Thymus (tissue), 11 donors: Measurements from ENCODE around the gene TIAM2. TPM values are rescaled to one million over a fixed set of nuclear protein-coding genes. Genes with fewer than 3 reads are reported as not detected.

ENCODE experiments used
- DNase-seq, 9 donors: peaks; one replicate each; pipeline ENCODE4 v3.0.0-alpha.2; 2013; ENCODE audit warnings: low spot score in 9 of 9, low read depth in 6 of 9, missing footprints in 1 of 9
- H3K27ac ChIP-seq, 2 donors: one replicate each; pipeline ENCODE4 v1.5.1; 2013; ENCODE audit warnings: control low read depth in 1 of 2, low read depth in 1 of 2, low read length in 1 of 2, mild to moderate bottlenecking in 1 of 2, moderate library complexity in 1 of 2
- H3K27me3 ChIP-seq, 2 donors: one replicate each; pipeline ENCODE4 v1.5.1; 2013; ENCODE audit warnings: low read length in 1 of 2; ENCODE audit not compliant: control insufficient read depth in 2 of 2, insufficient read depth in 1 of 2
- H3K36me3 ChIP-seq, 2 donors: one replicate each; pipeline ENCODE4 v1.5.1; 2013; ENCODE audit warnings: low read length in 1 of 2, mild to moderate bottlenecking in 1 of 2, moderate library complexity in 1 of 2; ENCODE audit not compliant: control insufficient read depth in 2 of 2, insufficient read depth in 2 of 2
- H3K4me1 ChIP-seq, 2 donors: one replicate each; pipeline ENCODE4 v1.5.1; 2013; ENCODE audit warnings: low read length in 2 of 2; ENCODE audit not compliant: control insufficient read depth in 2 of 2, insufficient read depth in 2 of 2
- H3K4me3 ChIP-seq, 2 donors: one replicate each; pipeline ENCODE4 v1.5.1; 2013; ENCODE audit warnings: low read length in 2 of 2, control low read depth in 1 of 2, mild to moderate bottlenecking in 1 of 2
- H3K9me3 ChIP-seq, 2 donors: one replicate each; pipeline ENCODE4 v1.5.1; 2013; ENCODE audit warnings: low read length in 1 of 2, mild to moderate bottlenecking in 1 of 2; ENCODE audit not compliant: control insufficient read depth in 2 of 2, insufficient read depth in 1 of 2
- WGBS: extraction: QIAGEN DNeasy Blood & Tissue Kit; methylation state at CpG from one replicate; pipeline ENCODE4 v1.1.7; 2013; 5-methylcytosine and 5-hydroxymethylcytosine counted together
- polyA plus RNA-seq: library from polyadenylated mRNA; stranded (reverse); fragments of 200-250 nt; gene quantifications from one replicate; pipeline ENCODE4 v1.2.3, GENCODE V29; 2013
- total RNA-seq: library from RNA; stranded (reverse); fragments of 120-200 nt; gene quantifications from one replicate; pipeline ENCODE4 v1.2.4, GENCODE V29; 2013
- donor health status: healthy.

The TIAM2 gene
- total and polyA plus RNA-seq, 2 donors = 5.4 to 7.8 TPM

DNA sequence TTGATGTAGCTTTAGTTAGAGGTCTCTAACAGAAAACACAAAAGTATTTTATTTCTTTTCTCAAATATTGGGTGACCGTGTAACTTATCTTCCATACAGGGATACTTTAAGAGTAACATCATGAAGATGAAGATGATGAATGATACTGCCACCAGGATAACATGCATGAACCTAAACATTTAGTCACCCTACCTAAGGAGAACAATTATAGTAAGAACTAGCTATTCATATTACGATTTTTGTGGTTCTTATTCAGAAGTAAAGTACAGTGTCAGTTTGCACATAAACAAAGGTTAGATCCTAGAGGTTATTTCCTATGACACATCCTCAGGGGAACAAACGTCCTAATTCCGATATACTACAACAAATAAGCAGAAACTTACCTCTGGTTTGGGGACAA, 289.7 kb downstream of the TIAM2 start:
- no peak for DNase-seq
- WGBS = 98% methylated on average over 4 of the region's 4 CpGs
- peaks cover 9 to 23% of the 10 kb centered on the region in 2 donors for H3K36me3 ChIP-seq

DNA sequence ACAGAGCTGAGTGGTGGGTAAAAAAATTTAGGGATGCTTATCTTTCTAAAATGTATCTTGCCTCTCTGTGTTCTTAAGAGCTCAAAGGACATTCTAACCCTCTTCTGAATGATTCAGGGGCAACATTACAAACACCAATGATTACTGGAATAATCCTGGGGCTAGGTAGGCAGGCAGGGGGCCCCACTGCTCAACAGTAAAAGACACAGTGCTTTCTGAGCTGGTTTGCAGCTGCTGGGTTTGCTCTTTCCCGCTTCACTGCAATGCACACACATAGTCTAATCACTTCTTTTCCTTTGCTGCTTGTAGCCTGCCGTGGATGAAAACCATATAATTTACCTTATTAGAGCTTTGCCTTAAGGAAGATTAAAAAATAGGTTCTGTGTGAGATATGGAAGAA, 292.6 kb downstream of the TIAM2 start:
- Histone ChIP-seq H3K9me3 (no peaks in the 10 kb centered on the region), H3K36me3 (peaks cover 7 to 28% of the 10 kb centered on the region in 2 donors)
- 96% methylated on average over 2 of the region's 2 CpGs for WGBS

More for the DNA sequence above, 289.7 kb downstream of the TIAM2 start:
- no peaks in the 10 kb centered on the region for H3K4me1 ChIP-seq
- no peaks in the 10 kb centered on the region for H3K27me3 ChIP-seq
- H3K27ac ChIP-seq = no peak overlapping the region
- no peak overlapping the region for H3K4me3 ChIP-seq
- H3K9me3 ChIP-seq = no peaks in the 10 kb centered on the region

GRCh38 chr6:155290491-155290890, 295.4 kb downstream of the TIAM2 start:
- Histone ChIP-seq H3K27me3 (no peaks in the 10 kb centered on the region), H3K27ac (no peak overlapping the region), H3K36me3 (peaks cover 10 to 32% of the 10 kb centered on the region in 2 donors), H3K4me1 (no peaks in the 10 kb centered on the region), H3K4me3 (no peak overlapping the region), H3K9me3 (no peaks in the 10 kb centered on the region)
- no peak for DNase-seq
- WGBS = 98% methylated on average over 5 of the region's 5 CpGs

More for the DNA sequence above, 292.6 kb downstream of the TIAM2 start:
- Histone ChIP-seq H3K27me3 (no peaks in the 10 kb centered on the region), H3K27ac (no peak overlapping the region), H3K4me3 (no peak overlapping the region), H3K4me1 (no peaks in the 10 kb centered on the region)
- DNase-seq = no peak

DNA sequence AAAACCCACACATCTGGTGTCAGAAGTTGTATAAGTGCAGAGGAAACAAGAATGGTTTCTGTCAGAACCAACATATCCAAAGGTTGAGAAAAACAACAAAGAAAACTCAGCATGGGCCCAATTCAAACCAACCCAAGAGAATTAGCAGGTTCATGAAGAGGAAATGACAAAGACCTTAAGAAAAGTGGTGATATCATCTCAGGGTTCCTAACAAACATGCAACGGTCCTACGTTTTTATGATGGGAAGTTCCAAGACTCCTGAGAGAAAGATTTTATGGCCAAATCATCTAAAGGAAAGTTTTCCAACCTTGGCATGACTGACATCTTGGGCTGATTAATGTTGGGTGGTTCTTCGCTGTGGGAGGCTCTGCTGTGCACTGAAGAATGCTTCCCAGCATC, 296.2 kb downstream of the TIAM2 start:
- H3K4me3 ChIP-seq = no peak overlapping the region
- H3K36me3 ChIP-seq = peaks cover 14 to 37% of the 10 kb centered on the region in 2 donors
- no peaks in the 10 kb centered on the region for H3K27me3 ChIP-seq
- no peak for DNase-seq
- no peak overlapping the region for H3K27ac ChIP-seq
- H3K9me3 ChIP-seq = no peaks in the 10 kb centered on the region
- H3K4me1 ChIP-seq = no peaks in the 10 kb centered on the region
- WGBS = 96% methylated on average over 3 of the region's 3 CpGs

GRCh38 chr6:155292711-155293110, 297.6 kb downstream of the TIAM2 start:
- Histone ChIP-seq H3K9me3 (no peaks in the 10 kb centered on the region), H3K4me1 (no peaks in the 10 kb centered on the region), H3K27me3 (no peaks in the 10 kb centered on the region), H3K36me3 (peaks cover 21 to 49% of the 10 kb centered on the region in 2 donors), H3K4me3 (no peak overlapping the region), H3K27ac (no peak overlapping the region)
- WGBS = 87% methylated on average over 5 of the region's 5 CpGs
- no peak for DNase-seq

DNA sequence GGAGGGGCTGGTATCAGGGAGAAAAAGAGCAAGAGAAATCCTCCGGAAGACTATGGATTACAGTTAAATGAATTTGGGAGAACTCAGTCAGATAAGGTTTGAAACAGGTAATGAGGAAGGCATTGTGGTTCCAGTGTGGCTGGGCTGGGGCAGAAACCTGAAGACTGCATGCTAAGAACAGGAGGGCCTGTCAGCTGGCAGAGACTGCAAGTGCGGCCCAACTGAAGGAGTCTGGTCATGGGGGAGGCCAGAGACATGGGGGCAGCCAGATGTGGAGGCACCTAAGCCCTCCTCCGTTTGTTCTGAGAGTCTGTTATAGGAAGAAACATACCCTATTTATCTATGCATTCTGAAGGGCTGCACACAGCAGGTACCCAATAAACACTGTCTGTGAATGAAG, 302.6 kb downstream of the TIAM2 start:
- DNase-seq = no peak
- no peaks in the 10 kb centered on the region for H3K4me1 ChIP-seq
- WGBS = 97% methylated on average over 3 of the region's 3 CpGs
- H3K27me3 ChIP-seq = no peaks in the 10 kb centered on the region
- H3K36me3 ChIP-seq = peaks cover 20 to 35% of the 10 kb centered on the region in 2 donors
- no peak overlapping the region for H3K4me3 ChIP-seq
- no peak overlapping the region for H3K27ac ChIP-seq
- H3K9me3 ChIP-seq = no peaks in the 10 kb centered on the region

DNA sequence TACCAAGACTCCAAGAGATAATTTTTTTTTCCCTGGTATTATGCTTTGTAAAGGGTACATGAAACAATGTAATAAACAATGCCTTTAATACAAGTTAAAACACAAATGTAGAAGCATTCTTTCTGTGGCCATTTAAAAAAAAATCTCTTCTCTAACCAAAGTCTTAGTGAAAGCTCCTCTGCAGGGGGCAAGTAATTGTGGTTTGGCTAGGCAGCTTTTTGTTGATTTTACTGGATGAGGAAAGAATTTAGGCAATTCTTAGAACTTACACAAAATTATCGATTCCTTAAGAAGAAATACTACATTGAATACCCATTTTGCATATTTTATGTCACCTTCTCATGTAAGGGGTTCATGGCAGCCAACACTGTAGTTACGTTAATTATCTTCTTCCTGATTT, 306.8 kb downstream of the TIAM2 start:
- WGBS = over 99% methylated on average over 2 of the region's 2 CpGs
- H3K27me3 ChIP-seq = no peaks in the 10 kb centered on the region
- no peak for DNase-seq

DNA sequence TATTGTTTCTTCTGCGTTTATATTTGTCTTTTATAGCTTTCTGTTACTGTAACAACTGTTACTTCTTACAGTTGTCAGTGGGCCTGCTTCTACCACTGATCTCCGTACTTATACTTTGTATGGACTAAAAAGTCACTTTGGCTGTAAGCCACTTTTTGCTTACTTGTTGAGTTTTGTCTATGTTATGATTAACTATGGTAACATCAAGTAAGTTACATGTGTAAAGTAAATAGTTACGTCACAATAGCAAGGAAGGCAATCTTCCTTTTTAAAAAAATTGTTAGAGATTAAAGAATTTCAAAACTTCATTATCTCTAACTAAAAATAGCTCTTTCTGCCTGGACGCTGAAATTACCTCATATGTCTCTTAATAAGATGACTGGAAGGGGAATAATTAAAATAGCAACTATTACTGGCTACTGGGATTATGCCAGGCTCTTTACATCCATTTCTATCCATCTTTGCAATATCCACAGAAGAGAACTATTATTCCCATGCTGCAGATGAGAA, 308.3 kb downstream of the TIAM2 start:
- Histone ChIP-seq H3K27me3 (no peaks in the 10 kb centered on the region), H3K36me3 (peaks cover 4 to 16% of the 10 kb centered on the region in 2 donors), H3K4me3 (no peak overlapping the region), H3K9me3 (no peaks in the 10 kb centered on the region), H3K4me1 (no peaks in the 10 kb centered on the region), H3K27ac (no peak overlapping the region)
- WGBS = 86% methylated on average over 4 of the region's 4 CpGs
- no peak for DNase-seq

More for the DNA sequence above, 306.8 kb downstream of the TIAM2 start:
- Histone ChIP-seq H3K4me1 (no peaks in the 10 kb centered on the region), H3K4me3 (no peak overlapping the region), H3K27ac (no peak overlapping the region), H3K9me3 (no peaks in the 10 kb centered on the region), H3K36me3 (peaks cover 6 to 16% of the 10 kb centered on the region in 2 donors)

DNA sequence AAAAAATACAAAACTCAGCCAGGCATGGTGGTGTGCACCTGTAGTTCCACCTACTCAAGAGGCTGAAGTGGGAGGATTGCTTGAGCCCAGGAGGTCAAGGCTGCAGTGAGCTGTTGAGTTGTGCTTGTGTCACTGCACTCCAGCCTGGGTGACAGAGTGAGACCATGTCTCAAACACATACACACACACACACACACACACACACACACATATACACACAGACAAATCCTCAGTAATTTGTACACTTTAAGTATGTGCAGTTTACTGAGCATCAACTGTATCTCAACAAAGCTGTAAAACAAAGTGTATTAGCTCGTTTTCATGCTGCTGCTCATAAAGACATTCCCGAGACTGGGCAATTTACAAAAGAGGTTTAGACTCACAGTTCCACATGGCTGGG, 311.8 kb downstream of the TIAM2 start:
- Histone ChIP-seq H3K4me3 (no peak overlapping the region), H3K27me3 (no peaks in the 10 kb centered on the region), H3K27ac (no peak overlapping the region), H3K4me1 (no peaks in the 10 kb centered on the region), H3K9me3 (no peaks in the 10 kb centered on the region), H3K36me3 (peaks cover 7 to 31% of the 10 kb centered on the region in 2 donors)
- WGBS = 98% methylated on average over 2 of the region's 2 CpGs
- DNase-seq = no peak
